Esophagus squamous epithelium (tissue), 5 donors: ENCODE data around the gene ATP2B3. TPM values are rescaled to one million over a fixed set of nuclear protein-coding genes. Genes with fewer than 3 reads are reported as not detected.

ENCODE experiments used
- DNase-seq: peaks from one replicate; lab custom pipeline; 2025; lab: John Stamatoyannopoulos, UW
- H3K27ac ChIP-seq, 4 donors: fragments of 200-600 bp; sonication (generic); one replicate each; pipeline ENCODE4 v1.5.1; 2016 to 2019; ENCODE audit warnings: mild to moderate bottlenecking in 1 of 4
- H3K27me3 ChIP-seq, 4 donors: fragments of 200-600 bp; sonication (generic); 1 replicate in 3 of 4; 2 replicates in 1 of 4; pipeline versions ENCODE4 v1.5.1 to v1.6.0; 2017 to 2021; ENCODE audit warnings: antibody characterized with exemption in 1 of 4
- H3K36me3 ChIP-seq, 3 donors: fragments of 200-600 bp; sonication (generic); one replicate each; pipeline ENCODE4 v1.5.1; 2016 to 2019
- H3K4me1 ChIP-seq, 3 donors: fragments of 200-600 bp; sonication (generic); one replicate each; pipeline ENCODE4 v1.5.1; 2017 to 2019
- H3K4me3 ChIP-seq, 4 donors: fragments of 200-600 bp; sonication (generic); 1 replicate in 3 of 4; 2 replicates in 1 of 4; pipeline ENCODE4 v1.5.1; 2016 to 2019; ENCODE audit warnings: mild to moderate bottlenecking in 2 of 4, moderate library complexity in 1 of 4
- H3K9me3 ChIP-seq, 3 donors: fragments of 200-600 bp; sonication (generic); one replicate each; pipeline ENCODE4 v1.5.1; 2016 to 2019
- POLR2A ChIP-seq, 4 donors: fragments of 450-650 bp; IDR thresholded peaks; one replicate each; pipeline ENCODE4 v1.6.1; 2017; ENCODE audit warnings: antibody characterized with exemption in 4 of 4, mild to moderate bottlenecking in 4 of 4, moderate library complexity in 3 of 4
- WGBS, 2 donors: methylation state at CpG; one replicate each; pipeline ENCODE4 v1.1.5; 2018; 5-methylcytosine and 5-hydroxymethylcytosine counted together
- intact Hi-C: fragments of 100-400 bp; cut with DNase I; formaldehyde crosslinking; loops from one replicate; pipeline ENCODE4 v1.15.0; 2022
- total RNA-seq, 4 donors: library from RNA; depleted of rRNA; stranded (reverse); fragments of >200 nt; gene quantifications; one replicate each; pipeline ENCODE4 v1.1.0, GENCODE V29; 2016
- TF ChIP-seq, protein P1 (sequence below), 6 experiments: fragments of 450-650 bp in 4 of 6; fragments of 200-600 bp in 2 of 6; sonication (generic) in 2 of 6; IDR thresholded peaks; one replicate each; pipeline ENCODE4 v1.5.1; 2016 to 2019; ENCODE audit warnings: antibody characterized with exemption in 6 of 6, mild to moderate bottlenecking in 4 of 6, moderate library complexity in 4 of 6
- donor health status: DM: yes; HTN: yes; CAD: no.

ATP2B3 gene
- total RNA-seq, 4 donors from 2014 or later: not detected

DNA sequence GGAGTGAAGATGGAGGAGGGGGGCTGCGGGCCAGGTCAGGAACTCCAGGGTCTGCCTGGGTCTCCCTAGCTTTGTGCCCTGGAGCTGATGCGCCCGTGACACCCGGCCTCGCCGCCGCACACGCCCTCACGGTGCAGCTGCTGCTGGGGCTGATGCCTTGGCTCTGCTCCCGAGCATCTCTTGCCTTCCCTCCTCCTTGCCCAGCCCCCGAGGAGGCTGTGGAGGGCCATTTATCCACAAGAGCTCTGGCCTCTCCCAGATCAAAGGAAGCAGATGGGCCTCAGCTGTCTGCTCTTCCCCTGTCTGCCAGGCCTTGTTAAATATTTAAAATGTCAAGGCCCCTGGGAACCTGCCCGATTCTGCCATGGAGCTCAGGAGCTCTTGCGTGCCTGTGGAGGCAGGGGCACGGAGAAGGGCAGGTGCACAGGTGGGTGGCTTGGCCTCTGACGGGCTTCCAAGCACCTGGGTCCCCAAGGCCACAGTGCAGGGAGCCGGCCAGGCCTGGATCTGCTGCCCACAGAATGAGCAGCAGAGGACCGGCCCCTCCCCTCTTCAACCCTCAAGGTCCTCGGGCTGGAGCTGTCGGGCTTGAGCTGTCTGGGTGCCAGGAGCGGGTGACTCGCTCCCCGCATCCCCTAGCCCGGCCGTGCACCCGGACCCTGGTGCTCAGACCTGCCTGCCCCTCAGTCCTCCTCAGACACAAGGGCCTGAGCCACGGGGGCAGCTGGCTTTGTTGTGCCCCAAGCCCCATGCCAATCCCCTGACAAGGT lies 20.3 kb downstream of the ATP2B3 start:
- Histone ChIP-seq H3K27me3 (peaks cover 0 to 10% (median 0%) of the 10 kb centered on the region in 4 donors), H3K36me3 (no peaks in the 10 kb centered on the region), H3K9me3 (no peaks in the 10 kb centered on the region), H3K4me1 (peaks cover 0 to 3% (median 0%) of the 10 kb centered on the region in 3 donors), H3K27ac (no peak overlapping the region), H3K4me3 (no peak overlapping the region)
- intact Hi-C loops: no loop called here
- DNase-seq: no peak
- TF ChIP-seq POLR2A (IDR thresholded peaks at IDR 0.05): no peak
- TF ChIP-seq, protein P1, sequence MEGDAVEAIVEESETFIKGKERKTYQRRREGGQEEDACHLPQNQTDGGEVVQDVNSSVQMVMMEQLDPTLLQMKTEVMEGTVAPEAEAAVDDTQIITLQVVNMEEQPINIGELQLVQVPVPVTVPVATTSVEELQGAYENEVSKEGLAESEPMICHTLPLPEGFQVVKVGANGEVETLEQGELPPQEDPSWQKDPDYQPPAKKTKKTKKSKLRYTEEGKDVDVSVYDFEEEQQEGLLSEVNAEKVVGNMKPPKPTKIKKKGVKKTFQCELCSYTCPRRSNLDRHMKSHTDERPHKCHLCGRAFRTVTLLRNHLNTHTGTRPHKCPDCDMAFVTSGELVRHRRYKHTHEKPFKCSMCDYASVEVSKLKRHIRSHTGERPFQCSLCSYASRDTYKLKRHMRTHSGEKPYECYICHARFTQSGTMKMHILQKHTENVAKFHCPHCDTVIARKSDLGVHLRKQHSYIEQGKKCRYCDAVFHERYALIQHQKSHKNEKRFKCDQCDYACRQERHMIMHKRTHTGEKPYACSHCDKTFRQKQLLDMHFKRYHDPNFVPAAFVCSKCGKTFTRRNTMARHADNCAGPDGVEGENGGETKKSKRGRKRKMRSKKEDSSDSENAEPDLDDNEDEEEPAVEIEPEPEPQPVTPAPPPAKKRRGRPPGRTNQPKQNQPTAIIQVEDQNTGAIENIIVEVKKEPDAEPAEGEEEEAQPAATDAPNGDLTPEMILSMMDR (IDR thresholded peaks at IDR 0.05): no peak
- WGBS, 2 donors: 77% methylated on average over 9 of the region's 26 CpGs; no CpG with 5 or more reads in 1 of the 2 donors

- peaks cover 0 to 3% (median 0%) of the 10 kb centered on the region in 3 donors for H3K4me1 ChIP-seq
- no peak for TF ChIP-seq POLR2A (IDR thresholded peaks at IDR 0.05)
- TF ChIP-seq, protein P1 (IDR thresholded peaks at IDR 0.05): no peak
- no peak overlapping the region for H3K27ac ChIP-seq
- H3K4me3 ChIP-seq: no peak overlapping the region
- H3K27me3 ChIP-seq: peaks cover 0 to 10% (median 0%) of the 10 kb centered on the region in 4 donors
- intact Hi-C loops: no loop called here
- no peaks in the 10 kb centered on the region for H3K36me3 ChIP-seq
- WGBS, 2 donors: no CpG with 5 or more reads among the region's 17 CpGs
- H3K9me3 ChIP-seq: no peaks in the 10 kb centered on the region
- no peak for DNase-seq
Observed at GRCh38 chrX:153538424-153538823, 21.0 kb downstream of the ATP2B3 start.

DNA sequence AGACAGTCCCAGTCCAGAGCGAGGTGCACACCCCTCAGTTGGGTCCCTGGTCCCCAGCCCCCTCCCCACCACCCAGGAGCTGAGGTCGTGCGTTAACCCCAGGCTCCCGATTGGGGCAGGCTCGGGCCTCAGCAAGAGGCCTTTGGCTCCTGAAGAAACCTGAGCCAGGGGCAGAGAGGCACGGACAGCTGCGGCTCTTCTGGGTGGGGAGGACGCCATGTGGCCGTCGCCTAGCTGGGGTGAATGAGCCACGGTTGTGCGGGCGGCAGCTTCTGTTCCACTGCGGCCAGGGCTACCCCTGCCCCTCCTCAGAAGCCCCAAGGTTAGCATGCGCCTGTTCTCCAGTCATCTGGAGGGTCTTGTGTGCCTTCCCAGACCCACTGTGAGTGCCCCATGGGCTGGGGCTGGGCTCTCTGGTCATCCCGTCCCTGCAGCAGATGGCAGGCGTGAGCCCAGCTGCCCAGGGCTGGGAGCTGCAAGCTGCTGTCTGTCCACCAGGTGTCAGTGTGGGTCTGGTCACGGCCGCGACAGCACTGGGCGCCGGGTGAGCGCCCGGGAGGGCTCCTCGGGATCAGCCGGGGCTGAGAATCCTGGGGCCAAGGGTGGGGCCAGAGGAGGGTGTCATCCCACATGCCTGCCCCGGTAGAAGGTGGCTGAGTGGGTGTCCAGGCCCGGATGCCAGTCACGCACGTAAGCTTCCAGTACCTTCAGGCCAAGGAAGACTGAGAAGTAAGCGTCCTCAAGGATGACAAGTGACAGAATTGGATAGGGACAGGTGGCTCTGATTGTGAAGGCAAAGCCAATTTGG lies 21.9 kb downstream of the ATP2B3 start:
- no peaks in the 10 kb centered on the region for H3K36me3 ChIP-seq
- H3K9me3 ChIP-seq: no peaks in the 10 kb centered on the region
- intact Hi-C loops: no loop called here
- no peak overlapping the region for H3K4me3 ChIP-seq
- WGBS, 2 donors: 45% methylated on average over 6 of the region's 31 CpGs; no CpG with 5 or more reads in 1 of the 2 donors
- DNase-seq: no peak
- H3K27ac ChIP-seq: no peak overlapping the region
- H3K4me1 ChIP-seq: peaks cover 0 to 3% (median 0%) of the 10 kb centered on the region in 3 donors
- TF ChIP-seq, protein P1 (IDR thresholded peaks at IDR 0.05): peak; percentile 41 to 80 (median 76)
- TF ChIP-seq POLR2A (IDR thresholded peaks at IDR 0.05): no peak
- peaks cover 0 to 10% (median 0%) of the 10 kb centered on the region in 4 donors for H3K27me3 ChIP-seq

DNA sequence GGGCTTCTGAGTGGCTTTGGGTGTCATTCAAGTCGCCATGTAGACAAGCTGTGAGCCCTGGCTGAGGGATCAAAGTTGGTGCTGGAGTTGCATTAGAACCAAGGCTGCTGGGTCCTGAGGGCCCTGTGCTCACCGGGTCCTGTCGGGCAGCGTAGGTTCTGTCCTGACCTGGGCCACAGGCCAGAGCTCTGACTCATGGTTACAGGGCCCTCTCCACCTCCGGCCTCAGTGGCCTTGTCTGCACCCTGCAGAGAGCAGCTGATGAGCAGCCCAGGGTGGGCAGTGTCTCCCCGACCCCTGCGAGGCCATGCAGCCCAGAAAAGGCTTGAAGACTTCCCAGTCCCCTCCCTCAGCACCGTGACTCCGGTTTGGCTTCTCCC lies 22.5 kb downstream of the ATP2B3 start:
- Histone ChIP-seq H3K4me3 (no peak overlapping the region), H3K9me3 (no peaks in the 10 kb centered on the region), H3K27ac (no peak overlapping the region), H3K27me3 (peaks cover 0 to 10% (median 0%) of the 10 kb centered on the region in 4 donors), H3K36me3 (no peaks in the 10 kb centered on the region), H3K4me1 (peaks cover 0 to 3% (median 0%) of the 10 kb centered on the region in 3 donors)
- WGBS, 2 donors: 54 to 65% methylated on average over 2 to 9 of the region's 9 CpGs
- intact Hi-C loops: no loop called here
- no peak for DNase-seq
- TF ChIP-seq POLR2A (IDR thresholded peaks at IDR 0.05): no peak
- TF ChIP-seq, protein P1 (IDR thresholded peaks at IDR 0.05): no peak

DNA sequence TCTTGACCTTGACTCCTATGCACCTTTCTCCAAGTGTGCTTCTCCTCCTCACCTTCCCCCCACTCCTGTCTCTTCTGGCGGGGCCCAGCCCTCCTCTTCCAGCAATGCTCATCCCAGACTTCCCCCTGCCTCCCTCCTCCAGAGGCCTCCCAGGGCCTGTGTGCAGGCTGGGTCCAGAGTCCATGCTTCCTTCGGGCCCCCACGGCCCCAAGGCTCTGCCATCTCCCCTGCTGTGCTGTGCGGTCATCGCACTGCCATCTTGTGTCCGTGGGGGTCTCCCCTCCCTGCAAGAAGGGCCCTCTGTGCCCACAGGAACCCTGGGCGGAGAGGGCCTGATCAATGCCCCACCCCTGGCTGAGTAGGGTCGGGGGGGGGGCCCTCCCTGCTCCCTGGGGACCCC lies 27.3 kb downstream of the ATP2B3 start:
- no peaks in the 10 kb centered on the region for H3K36me3 ChIP-seq
- TF ChIP-seq POLR2A (IDR thresholded peaks at IDR 0.05): no peak
- TF ChIP-seq, protein P1 (IDR thresholded peaks at IDR 0.05): no peak
- no peak for DNase-seq
- intact Hi-C loops: no loop called here
- H3K4me3 ChIP-seq: no peak overlapping the region
- no peaks in the 10 kb centered on the region for H3K4me1 ChIP-seq
- no peaks in the 10 kb centered on the region for H3K9me3 ChIP-seq
- no peaks in the 10 kb centered on the region for H3K27me3 ChIP-seq
- 78 to 95% methylated on average over 2 to 4 of the region's 8 CpGs for WGBS, 2 donors
- no peak overlapping the region for H3K27ac ChIP-seq
